NCI-H2107 treated with DMSO at 0.1 percent for 48 hours (cell line): ENCODE results near the gene RPS17.

Experiments
- DNase-seq: peaks from one replicate; lab custom pipeline; 2025; ENCODE audit not compliant: unreplicated experiment; lab: John Stamatoyannopoulos, UW

Gene RPS17

GRCh38 chr15:82540055-82540983 is at the start of gene RPS17:
Gene RPS17 (minus strand): TSS chr15:82540457. CDS start chr15:82540428, 29 bp downstream.
- DNase-seq: no peak

GRCh38 chr15:82587805-82588204 is 47.5 kb upstream of the RPS17 start:
- DNase-seq: no peak

DNA sequence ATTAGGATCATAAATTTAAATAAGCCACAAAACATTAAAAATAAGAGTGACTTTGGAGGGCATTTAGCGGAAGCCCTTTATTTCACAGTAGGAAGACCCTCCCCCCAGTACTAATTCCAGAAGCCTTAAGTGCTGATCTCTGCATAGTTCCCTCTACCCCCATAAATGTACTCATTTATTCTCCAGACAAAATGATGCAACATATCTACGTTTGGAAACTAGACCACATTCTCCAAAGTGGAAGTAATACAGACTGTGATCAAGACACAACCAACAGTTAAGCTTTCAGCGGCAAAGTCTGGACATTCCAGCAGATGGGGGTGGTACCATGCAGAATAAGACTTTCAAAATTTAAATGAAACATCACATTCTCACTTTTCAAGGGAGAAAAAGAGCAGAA is 44.8 kb upstream of the RPS17 start:
- no peak for DNase-seq

DNA sequence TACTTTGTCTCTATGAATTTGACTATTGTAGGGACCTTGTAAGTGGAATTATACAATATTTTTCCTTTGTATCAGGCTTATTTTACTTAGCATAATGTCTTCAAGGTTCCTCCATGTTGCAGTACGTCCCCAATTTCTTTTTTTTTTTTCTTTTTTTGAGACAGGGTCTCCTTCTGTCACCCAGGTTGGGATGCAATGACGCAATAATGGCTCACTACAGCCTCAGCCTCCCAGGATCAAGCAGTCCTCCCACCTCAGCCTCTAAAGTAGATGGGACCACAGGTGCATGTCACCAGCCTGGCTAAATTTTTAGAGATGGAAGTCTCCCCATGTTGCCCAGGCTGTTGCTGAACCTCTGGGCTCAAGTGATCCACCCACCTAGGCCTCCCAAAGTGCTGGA is 40.5 kb upstream of the RPS17 start:
- no peak for DNase-seq

DNA sequence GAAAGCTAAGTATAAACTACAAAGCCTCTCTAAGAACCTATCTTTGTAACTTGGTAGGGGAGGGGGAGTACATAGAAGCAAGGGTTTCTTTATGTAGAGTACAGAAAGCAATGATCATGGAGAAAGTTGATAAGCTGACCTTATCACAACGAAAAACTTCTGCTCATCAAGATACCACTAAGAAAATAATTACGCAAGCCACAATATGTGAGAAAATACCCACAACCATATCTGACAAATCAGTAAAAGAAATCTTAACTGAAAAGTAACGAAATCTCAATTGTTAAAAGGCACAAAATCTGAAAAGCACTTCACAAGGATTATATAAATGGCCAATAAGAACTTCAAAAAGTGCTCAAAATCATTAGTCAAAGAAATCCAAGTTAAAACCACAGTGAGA is 35.1 kb upstream of the RPS17 start:
- no peak for DNase-seq

DNA sequence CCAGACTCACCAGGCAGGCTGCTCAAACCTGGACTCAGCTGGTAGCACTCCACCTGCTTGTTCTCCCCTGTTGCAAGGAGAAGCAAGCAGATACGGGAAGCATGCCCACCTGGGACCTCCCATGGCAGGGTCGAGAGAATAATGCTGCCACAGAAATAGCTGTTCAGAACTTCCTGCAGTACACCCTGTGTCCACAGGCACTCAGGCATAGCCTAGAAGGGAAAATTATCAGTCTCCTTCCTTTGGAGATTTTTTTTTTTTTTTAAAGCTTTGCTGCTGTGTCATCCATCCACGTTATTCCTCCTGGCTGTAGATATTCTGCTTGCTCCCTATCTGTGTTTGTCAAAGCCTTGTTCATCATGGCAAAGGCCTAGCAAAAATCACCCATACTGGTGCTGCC is 32.7 kb upstream of the RPS17 start:
- no peak for DNase-seq

GRCh38 chr15:82572311-82572710 is 32.1 kb upstream of the RPS17 start:
- DNase-seq: peak; percentile 5

DNA sequence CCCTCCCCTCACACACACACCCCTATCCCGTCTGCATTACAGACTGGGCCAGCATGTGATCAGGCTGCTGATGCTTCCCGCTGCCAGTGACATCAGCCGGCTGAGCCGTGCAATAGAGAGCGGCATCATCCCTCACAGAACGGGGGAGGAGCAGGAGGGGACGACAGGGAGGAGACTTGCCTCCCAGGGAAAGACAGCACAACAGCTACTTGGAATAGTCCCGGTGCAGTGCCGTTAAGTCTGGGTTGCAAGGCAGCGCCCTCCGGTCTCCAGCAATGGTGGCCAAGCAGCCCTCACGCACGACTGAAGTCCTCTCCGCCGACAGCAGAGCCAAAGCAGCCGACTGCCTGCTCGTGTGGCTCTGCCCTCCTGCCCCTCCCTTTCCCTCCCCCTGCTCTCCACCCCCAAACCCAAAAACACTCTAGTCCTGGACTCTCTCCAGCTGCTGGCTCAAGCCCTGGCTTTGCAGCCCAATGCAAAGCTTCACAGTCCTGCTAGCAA is 31.5 kb upstream of the RPS17 start:
- peak; percentile 35 for DNase-seq

- DNase-seq: no peak
Measured at GRCh38 chr15:82570721-82571508, 30.7 kb upstream of the RPS17 start.

GRCh38 chr15:82569834-82570233 is 29.6 kb upstream of the RPS17 start:
- no peak for DNase-seq

DNA sequence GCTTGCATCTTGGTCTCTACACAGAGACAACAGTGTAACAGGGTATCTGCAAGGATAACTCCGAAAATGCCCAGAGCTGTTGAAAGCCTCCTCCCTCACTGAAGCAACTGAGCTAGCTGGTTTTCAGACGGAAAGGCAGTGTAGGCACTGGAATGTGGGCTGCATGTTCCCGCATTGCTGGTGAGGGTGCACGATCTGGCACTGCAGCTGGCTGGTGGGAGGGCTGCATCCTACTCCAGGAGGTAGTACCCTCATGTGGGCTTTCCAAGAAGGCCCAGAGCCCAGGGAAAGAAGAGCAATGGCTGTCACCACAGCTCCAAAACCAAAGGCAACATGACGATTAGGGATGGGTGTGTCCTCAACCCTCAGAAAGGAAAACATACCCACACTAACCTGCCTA is 28.7 kb upstream of the RPS17 start:
- no peak for DNase-seq

DNA sequence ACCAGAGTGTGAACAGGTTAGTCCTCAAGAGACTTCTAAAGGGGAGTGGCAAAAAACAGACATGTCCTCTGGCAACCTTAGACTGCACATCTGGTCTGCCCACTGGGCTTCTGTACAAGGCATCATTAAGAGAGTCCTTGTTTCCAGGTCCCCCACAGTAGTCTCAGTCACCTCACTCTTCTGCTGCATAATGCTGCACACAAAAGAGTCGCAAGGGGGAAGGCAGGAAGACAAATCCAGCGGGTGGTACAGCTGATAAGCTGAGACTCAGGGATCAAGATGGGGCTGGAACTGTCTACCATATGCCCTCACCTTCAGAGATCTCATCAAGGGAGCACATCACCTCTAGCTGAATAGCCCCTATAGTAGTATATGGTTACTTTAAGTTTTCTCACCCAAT is 27.4 kb upstream of the RPS17 start:
- DNase-seq: no peak

DNA sequence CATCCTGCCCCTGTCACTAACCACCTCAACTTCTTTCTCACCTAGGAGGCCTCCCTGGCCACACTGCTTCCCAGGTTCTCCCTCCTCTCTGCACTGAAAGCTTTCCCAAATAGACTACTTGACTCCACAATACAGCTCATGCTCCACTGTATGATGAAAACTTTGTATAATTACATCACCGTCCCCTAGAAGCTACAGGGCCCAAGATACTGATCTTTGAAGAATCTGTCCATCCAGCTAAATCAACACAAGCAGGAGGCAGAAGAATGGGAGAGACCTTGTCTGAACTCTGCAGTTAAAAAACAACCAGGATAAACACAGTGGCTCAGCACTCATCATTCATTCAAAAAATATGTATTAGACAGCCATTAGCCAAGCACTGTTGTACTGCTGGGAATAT is 26.4 kb upstream of the RPS17 start:
- DNase-seq: no peak

GRCh38 chr15:82558502-82558901 is 18.2 kb upstream of the RPS17 start:
- DNase-seq: no peak

GRCh38 chr15:82556315-82557035 is 16.2 kb upstream of the RPS17 start:
- no peak for DNase-seq

DNA sequence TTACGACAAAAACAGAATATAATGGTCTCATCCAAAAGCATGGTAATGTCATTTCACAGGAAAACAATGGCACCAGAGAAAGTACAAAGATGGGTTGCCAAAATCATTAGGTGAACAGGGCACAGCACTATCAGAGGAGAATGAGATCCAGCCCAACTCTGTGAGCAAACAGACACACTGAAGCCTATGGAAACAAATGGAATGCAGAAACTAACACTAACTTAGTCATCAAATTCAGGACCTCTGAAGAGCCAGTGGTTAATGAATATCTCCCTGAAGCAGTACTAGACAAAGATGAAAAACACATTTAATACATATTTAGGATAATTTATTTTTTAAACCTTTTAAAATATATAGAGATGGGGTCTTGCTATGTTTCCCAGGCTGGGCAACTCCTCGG is 14.6 kb upstream of the RPS17 start:
- DNase-seq: no peak

GRCh38 chr15:82554351-82554750 is 14.1 kb upstream of the RPS17 start:
- DNase-seq: no peak

GRCh38 chr15:82553846-82554245 is 13.6 kb upstream of the RPS17 start:
- DNase-seq: no peak

DNA sequence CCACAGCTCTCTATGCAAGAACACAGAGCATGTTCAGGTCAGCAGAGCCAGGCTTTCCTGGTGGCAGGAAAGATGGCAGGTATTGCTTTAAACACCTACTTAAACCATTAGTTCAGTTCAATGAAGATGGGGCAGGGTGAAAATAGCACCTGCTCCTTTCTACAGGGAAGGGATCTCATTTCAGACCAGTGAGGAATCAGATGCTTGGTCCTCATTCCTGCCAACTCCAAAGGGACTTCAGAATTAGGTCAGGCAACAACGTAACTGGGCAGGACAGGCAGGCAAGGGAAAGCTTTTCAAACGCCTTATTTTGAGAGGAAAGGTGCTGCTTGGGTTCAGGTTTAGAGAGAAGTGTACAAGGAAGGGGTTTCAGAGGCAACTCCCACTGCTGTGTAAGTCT is 12.6 kb upstream of the RPS17 start:
- no peak for DNase-seq

DNA sequence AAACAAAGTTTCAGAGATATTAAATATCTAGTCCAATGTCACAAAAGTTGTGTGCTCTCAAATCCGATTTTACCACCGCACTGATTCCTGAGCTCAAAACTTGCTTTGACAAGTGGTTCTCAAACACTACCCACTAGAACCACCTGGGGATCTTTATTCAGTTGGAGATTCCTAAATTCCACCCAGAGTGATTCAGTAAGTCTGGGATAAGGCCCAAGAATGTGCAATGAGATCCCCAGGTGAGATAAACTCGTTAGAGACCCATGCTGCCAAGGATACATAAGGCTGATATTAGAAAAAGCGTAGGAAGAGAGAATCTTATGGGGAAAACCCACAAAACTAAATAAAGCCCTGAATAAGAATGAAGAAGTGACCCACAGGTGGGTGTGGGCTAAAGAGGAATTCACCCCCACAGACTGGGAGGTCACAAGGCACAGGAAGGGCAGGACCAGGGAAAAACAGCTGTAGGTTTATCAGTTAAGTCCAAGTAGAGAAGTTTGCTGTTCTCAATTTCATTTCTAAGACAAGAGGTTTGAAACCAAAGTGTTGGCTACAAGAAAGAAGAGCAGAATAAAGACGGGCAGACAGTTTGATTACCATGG is 11.5 kb upstream of the RPS17 start:
- no peak for DNase-seq

DNA sequence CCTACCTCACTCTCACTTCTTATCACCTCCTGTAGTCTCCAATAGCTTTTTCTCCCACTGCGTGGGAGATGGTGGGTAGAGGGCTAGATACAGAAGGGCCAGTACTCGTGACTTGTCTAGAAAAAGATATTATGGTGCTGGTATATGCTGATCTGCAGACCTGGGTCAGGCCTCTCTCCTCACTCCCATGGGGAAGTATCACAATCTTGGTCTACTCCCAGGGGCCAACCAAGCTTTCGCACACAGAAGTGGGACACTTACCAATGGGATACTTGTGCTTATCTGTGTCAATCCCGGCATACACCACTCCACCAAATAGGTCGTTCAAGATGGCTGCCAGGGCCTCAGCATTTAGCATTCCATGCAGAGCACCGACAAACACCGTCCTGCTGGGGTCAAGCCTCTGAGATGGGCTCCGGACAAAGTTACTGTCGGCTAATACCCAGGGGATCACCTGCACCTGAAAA is 9.0 kb upstream of the RPS17 start:
- no peak for DNase-seq
